ENCODE measurements around the gene KLK14. TPM values are rescaled to one million over a fixed set of nuclear protein-coding genes. Genes with fewer than 3 reads are reported as not detected.
A peak's percentile ranks its signal among the peaks of the same experiment; 100 is the strongest.

Gene KLK14
- total RNA-seq, 1 experiment from 2014 or later = 0.76 TPM

GRCh38 chr19:51094696-51095279, 12.1 kb upstream of the KLK14 start:
- Histone ChIP-seq H3K36me3 (ENCODE audit: control insufficient read depth in 1 of 2, insufficient read depth in 2 of 2, low read length in 2 of 2) (no peaks in the 10 kb centered on the region; a peak in 1 of 4 replicates), H3K4me1 (ENCODE audit: control insufficient read depth in 1 of 2, insufficient read depth in 2 of 2, low read length in 2 of 2) (peaks cover 2 to 13% of the 10 kb centered on the region in 2 experiments; a peak in 2 of 4 replicates), H3K9ac (ENCODE audit: low read length) (no peak overlapping the region), H2AFZ (ENCODE audit: low read depth, low read length, poor library complexity, severe bottlenecking) (no peak overlapping the region), H3K4me2 (ENCODE audit: low read length) (no peak overlapping the region), H3K79me2 (ENCODE audit: insufficient read depth, low read length) (no peaks in the 10 kb centered on the region), H3K27me3 (ENCODE audit: insufficient read depth, low read length) (no peaks in the 10 kb centered on the region), H4K20me1 (ENCODE audit: insufficient read depth) (no peaks in the 10 kb centered on the region), H3K9me3 (ENCODE audit: control insufficient read depth in 1 of 2, insufficient read depth in 1 of 2, low read depth in 1 of 2, low read length in 2 of 2) (no peaks in the 10 kb centered on the region), H3K4me3 (replicated peaks in 1 of 2; ENCODE audit: low read depth in 1 of 2, low read length in 2 of 2) (no peak overlapping the region), H3K9me2 (ENCODE audit: insufficient read depth) (no peaks in the 10 kb centered on the region), H3K27ac (ENCODE audit: low read depth, low read length) (no peak overlapping the region)
- intact Hi-C loops (cut with micrococcal nuclease) = loop anchor here (1.0 to 10.0 kb wide), 4 partner anchors 73 to 730 kb away; partner anchors contain the start of genes ACP4 and NAPSA
- BruUV-seq (replicated peaks) = no TSS peak
- ChIA-PET RAD21 (ENCODE audit: low non-redundant PET in 1 of 2, low total read pairs in 2 of 2, uncharacterized antibody in 2 of 2, unreplicated experiment in 2 of 2) (no interaction called here), POLR2A (no interaction called here), CTCF (interaction anchor here (1.2 to 6.3 kb wide), 2 partner anchors 75 to 173 kb away, joined by 4 to 140 read pairs; partner anchors contain the start of gene KLK10)
- DNase-seq (ENCODE audit: low read depth, low spot score) (no peak), ATAC-seq (no peak)
- TF ChIP-seq RAD21 (IDR thresholded peaks at IDR 0.05; ENCODE audit: low read depth) = peak; percentile 83
- TF ChIP-seq ZNF274 (IDR thresholded peaks at IDR 0.05; ENCODE audit: low read depth, low read length) = no peak
- TF ChIP-seq, protein P1, sequence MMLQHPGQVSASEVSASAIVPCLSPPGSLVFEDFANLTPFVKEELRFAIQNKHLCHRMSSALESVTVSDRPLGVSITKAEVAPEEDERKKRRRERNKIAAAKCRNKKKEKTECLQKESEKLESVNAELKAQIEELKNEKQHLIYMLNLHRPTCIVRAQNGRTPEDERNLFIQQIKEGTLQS (IDR thresholded peaks at IDR 0.05) = no peak
- TF ChIP-seq SIN3A (IDR thresholded peaks at IDR 0.05; ENCODE audit: low read depth) = no peak
- TF ChIP-seq TCF7L2 (IDR thresholded peaks at IDR 0.05; ENCODE audit: borderline replicate concordance, extremely low read depth, insufficient read depth, insufficient read length) = peak; percentile 81
- TF ChIP-seq FOSL1 (IDR thresholded peaks at IDR 0.05; ENCODE audit: low read depth) = no peak
- no peak for TF ChIP-seq EZH2 (IDR thresholded peaks at IDR 0.05)
- TF ChIP-seq CEBPB (IDR thresholded peaks at IDR 0.05; ENCODE audit: low read depth) = no peak
- no peak for TF ChIP-seq SP1 (IDR thresholded peaks at IDR 0.05; ENCODE audit: low read depth)
- TF ChIP-seq, protein P2, sequence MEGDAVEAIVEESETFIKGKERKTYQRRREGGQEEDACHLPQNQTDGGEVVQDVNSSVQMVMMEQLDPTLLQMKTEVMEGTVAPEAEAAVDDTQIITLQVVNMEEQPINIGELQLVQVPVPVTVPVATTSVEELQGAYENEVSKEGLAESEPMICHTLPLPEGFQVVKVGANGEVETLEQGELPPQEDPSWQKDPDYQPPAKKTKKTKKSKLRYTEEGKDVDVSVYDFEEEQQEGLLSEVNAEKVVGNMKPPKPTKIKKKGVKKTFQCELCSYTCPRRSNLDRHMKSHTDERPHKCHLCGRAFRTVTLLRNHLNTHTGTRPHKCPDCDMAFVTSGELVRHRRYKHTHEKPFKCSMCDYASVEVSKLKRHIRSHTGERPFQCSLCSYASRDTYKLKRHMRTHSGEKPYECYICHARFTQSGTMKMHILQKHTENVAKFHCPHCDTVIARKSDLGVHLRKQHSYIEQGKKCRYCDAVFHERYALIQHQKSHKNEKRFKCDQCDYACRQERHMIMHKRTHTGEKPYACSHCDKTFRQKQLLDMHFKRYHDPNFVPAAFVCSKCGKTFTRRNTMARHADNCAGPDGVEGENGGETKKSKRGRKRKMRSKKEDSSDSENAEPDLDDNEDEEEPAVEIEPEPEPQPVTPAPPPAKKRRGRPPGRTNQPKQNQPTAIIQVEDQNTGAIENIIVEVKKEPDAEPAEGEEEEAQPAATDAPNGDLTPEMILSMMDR (IDR thresholded peaks at IDR 0.05 in 2 of 3, conservative IDR thresholded peaks at IDR 0.05 in 1 of 3; ENCODE audit: borderline replicate concordance in 1 of 3, insufficient read depth in 1 of 3, low read depth in 2 of 3, low read length in 2 of 3) = peak; percentile 62 to 82 (median 69); a peak in 5 of 6 replicates
- no peak for TF ChIP-seq JUND (IDR thresholded peaks at IDR 0.05)
- no peak for TF ChIP-seq YY1 (IDR thresholded peaks at IDR 0.05; ENCODE audit: extremely low read depth, insufficient replicate concordance, low read depth, low read length)
- TF ChIP-seq POLR2A (IDR thresholded peaks at IDR 0.05; ENCODE audit: borderline replicate concordance, extremely low read depth, insufficient read depth, insufficient read length) = no peak
- no peak for TF ChIP-seq ZBTB33 (IDR thresholded peaks at IDR 0.05; ENCODE audit: extremely low read depth, insufficient replicate concordance, low read length)
- no peak for TF ChIP-seq ZFX (IDR thresholded peaks at IDR 0.05)
- no peak for TF ChIP-seq SRF (IDR thresholded peaks at IDR 0.05; ENCODE audit: low read depth)
- TF ChIP-seq, protein P3, sequence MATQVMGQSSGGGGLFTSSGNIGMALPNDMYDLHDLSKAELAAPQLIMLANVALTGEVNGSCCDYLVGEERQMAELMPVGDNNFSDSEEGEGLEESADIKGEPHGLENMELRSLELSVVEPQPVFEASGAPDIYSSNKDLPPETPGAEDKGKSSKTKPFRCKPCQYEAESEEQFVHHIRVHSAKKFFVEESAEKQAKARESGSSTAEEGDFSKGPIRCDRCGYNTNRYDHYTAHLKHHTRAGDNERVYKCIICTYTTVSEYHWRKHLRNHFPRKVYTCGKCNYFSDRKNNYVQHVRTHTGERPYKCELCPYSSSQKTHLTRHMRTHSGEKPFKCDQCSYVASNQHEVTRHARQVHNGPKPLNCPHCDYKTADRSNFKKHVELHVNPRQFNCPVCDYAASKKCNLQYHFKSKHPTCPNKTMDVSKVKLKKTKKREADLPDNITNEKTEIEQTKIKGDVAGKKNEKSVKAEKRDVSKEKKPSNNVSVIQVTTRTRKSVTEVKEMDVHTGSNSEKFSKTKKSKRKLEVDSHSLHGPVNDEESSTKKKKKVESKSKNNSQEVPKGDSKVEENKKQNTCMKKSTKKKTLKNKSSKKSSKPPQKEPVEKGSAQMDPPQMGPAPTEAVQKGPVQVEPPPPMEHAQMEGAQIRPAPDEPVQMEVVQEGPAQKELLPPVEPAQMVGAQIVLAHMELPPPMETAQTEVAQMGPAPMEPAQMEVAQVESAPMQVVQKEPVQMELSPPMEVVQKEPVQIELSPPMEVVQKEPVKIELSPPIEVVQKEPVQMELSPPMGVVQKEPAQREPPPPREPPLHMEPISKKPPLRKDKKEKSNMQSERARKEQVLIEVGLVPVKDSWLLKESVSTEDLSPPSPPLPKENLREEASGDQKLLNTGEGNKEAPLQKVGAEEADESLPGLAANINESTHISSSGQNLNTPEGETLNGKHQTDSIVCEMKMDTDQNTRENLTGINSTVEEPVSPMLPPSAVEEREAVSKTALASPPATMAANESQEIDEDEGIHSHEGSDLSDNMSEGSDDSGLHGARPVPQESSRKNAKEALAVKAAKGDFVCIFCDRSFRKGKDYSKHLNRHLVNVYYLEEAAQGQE (IDR thresholded peaks at IDR 0.05; ENCODE audit: low read depth) = no peak
- no peak for TF ChIP-seq CBX3 (IDR thresholded peaks at IDR 0.05; ENCODE audit: low read depth)
- TF ChIP-seq, protein P4, sequence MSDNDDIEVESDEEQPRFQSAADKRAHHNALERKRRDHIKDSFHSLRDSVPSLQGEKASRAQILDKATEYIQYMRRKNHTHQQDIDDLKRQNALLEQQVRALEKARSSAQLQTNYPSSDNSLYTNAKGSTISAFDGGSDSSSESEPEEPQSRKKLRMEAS (IDR thresholded peaks at IDR 0.05) = no peak
- no peak for TF ChIP-seq ELF1 (IDR thresholded peaks at IDR 0.05; ENCODE audit: borderline replicate concordance, low read depth)
- no peak for TF ChIP-seq EGR1 (IDR thresholded peaks at IDR 0.05; ENCODE audit: low read depth)

Measured in HCT116 (cell line).